HG03575 (cell line): ENCODE results near the gene INSIG1.

ENCODE experiments used
- ATAC-seq: cut with Tn5 transposase; IDR thresholded peaks from one replicate; pipeline ENCODE4 v1.9.1; 2021; ENCODE audit not compliant: unreplicated experiment, insufficient number of reproducible peaks, low FRiP score; ENCODE audit errors: extremely low read depth

The INSIG1 gene

DNA sequence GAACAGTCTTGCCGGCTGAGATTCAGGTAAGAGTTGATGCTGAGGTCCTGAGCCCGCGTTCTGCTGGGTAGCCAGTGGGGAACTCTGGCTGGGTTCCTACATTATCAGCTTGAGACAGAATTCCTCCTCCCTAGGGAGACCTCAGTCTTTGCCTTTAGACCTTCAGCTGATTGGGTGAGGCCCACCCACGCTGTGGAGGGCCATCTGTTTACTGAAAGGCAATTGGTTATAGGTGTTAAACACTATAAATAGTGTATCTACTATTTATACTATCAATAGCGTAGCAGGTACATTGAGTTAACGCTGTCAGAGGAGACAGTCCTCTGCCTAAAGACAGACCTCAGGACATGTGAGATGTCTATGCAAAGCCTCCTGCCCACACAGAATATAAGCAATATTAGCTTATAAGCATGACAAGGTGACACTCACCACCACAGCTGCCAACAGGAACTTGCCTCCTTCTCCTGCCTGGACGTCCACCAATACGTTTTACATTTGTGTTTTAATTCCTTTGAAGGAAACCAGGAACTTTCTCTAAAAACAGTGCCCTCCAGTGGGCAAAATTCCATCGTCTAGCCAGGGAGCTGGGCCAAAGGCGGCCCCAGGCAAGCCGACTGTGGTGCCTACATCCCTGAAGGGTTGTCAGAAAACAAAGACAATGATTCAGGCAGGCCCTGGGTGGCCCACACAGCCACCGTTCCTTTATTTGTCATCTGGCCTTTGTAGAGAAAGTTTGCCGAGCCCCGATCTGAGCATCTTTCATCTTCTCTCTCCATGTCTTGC, 58.8 kb downstream of the INSIG1 start:
- ATAC-seq = no peak

DNA sequence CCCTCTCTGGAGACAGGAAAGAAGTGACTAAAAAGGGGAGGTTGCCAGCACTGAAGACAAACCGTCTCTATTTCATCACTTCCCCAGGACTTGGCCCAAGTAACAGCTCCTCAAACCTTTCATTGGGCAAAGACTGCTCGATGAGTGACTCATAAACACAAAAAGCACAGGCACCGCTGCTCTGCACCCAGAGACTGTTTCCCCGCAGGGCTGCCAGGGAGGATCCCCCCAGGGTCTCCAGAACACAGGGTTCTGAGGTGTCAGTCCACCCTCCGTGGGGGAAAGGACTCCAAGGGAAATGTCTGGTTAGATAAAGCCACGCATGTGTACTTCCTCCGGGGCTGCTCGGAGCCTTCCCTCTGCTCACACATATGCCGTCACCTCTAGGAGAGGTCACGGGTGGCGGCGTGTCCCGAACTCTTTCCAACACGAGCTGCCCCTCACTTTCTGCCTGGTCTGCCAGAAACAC, 59.9 kb downstream of the INSIG1 start:
- ATAC-seq = no peak

DNA sequence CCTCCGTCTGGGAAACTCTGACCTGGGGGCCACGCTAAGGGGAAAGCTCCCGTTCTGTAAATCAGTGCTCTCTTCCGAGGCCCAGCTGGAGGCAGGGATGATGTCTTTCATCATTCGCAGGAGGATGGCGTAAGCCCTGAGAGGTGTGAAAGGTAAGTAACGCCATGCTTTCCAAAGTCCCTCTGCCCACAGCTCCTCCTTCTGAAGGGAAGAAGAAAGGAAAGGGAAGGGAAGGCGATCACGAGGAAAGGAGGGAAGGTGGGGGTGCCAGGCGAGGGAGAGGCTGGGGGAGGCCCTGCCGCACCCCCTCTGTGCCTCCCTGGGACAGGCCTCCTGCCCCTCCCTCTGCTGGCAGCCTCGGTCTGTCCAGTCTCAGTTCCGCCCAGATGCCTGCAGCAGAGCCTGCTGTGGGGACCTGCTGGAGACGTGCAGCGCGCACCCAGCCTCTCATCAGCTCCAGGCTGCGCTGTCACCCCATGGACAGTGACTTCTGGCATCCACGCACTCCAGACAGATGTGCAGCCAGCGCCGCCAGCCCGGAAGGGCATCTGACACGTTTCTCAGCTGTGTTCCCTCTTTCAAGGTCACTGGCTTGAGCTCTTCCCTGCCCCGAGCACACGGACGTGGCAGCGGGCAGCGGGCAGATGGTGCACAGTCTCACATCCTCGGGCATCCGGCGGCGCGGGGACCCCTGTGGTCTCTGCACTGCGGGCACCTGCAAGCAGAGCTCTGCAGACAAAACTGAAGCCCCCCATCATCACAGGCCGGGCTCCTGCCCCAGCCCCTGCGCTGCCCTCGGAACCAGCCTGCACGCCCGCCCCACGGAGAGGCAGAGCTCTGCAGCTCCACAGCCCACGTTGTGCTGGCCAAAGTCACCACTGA, 60.6 kb downstream of the INSIG1 start:
- no peak for ATAC-seq

DNA sequence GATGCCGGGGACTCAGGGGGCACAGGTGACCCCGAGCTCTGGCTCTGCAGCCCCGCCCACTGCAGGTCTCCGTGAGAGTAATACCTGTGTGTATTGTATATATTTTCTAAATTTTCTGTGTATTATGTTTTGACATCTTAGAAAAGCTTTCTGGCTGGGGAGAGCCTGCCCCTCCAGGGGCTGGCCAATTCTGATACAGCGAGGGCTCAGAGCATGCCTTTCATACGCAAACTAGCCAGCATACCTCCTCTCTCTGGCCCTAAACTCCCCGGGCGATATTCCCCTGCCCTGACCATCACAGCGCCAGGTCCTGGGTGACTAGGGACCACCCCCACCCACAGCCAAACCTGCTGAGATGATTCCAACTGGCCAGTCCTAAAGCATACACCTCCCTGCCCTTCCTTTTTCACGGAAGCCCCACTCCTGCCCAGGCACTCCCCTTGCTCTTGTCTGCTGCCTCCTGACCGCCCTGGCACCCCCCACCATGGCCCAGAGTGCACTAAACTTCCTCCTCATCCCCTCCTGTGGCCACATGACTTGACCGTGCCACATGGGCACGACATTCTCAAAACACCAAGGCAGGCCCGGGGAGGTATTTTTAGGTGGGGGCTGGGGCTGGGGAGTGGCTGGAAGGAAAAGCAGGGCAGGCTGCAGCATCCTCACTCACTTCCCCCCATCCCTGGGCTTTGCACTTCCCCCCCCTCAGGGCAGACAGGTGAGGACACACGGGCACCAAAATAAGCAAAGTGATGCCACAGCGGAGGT, 61.5 kb downstream of the INSIG1 start:
- ATAC-seq = no peak
